Measurements from ENCODE around the gene PARP1.

PARP1 gene

GRCh38 chr1:226417350-226417749 is 9.5 kb upstream of the PARP1 start:
- no peak for DNase-seq (ENCODE audit: extremely low read depth, low read depth)
- no peak for TF ChIP-seq CTCF (IDR thresholded peaks at IDR 0.05; ENCODE audit: low read depth, low read length, missing control alignments)
- H3K4me3 ChIP-seq (replicated peaks; ENCODE audit: low read depth, low read length), result no peak overlapping the region

- no peak for DNase-seq (ENCODE audit: extremely low read depth, low read depth)
- no peak for TF ChIP-seq CTCF (IDR thresholded peaks at IDR 0.05; ENCODE audit: low read depth, low read length, missing control alignments)
Measured at GRCh38 chr1:226414098-226414698, 6.3 kb upstream of the PARP1 start.

GRCh38 chr1:226411619-226412018 is 3.7 kb upstream of the PARP1 start:
- H3K4me3 ChIP-seq (replicated peaks; ENCODE audit: low read depth, low read length), result no peak overlapping the region
- no peak for DNase-seq (ENCODE audit: extremely low read depth, low read depth)
- TF ChIP-seq CTCF (IDR thresholded peaks at IDR 0.05; ENCODE audit: low read depth, low read length, missing control alignments), result no peak

More at GRCh38 chr1:226414098-226414698, 6.3 kb upstream of the PARP1 start:
- H3K4me3 ChIP-seq (replicated peaks; ENCODE audit: low read depth, low read length), result no peak overlapping the region

GRCh38 chr1:226410958-226411357 is 3.1 kb upstream of the PARP1 start:
- DNase-seq (ENCODE audit: extremely low read depth, low read depth), result no peak
- H3K4me3 ChIP-seq (replicated peaks; ENCODE audit: low read depth, low read length), result no peak overlapping the region
- TF ChIP-seq CTCF (IDR thresholded peaks at IDR 0.05; ENCODE audit: low read depth, low read length, missing control alignments), result no peak

- TF ChIP-seq CTCF (IDR thresholded peaks at IDR 0.05; ENCODE audit: low read depth, low read length, missing control alignments), result no peak
- DNase-seq (ENCODE audit: extremely low read depth, low read depth), result no peak
- H3K4me3 ChIP-seq (replicated peaks; ENCODE audit: low read depth, low read length), result no peak overlapping the region
Measured at GRCh38 chr1:226409392-226409791, 1.5 kb upstream of the PARP1 start.

GRCh38 chr1:226408285-226409184 is 642 bp upstream of the PARP1 start:
- DNase-seq (ENCODE audit: extremely low read depth, low read depth), result no peak
- no peak for TF ChIP-seq CTCF (IDR thresholded peaks at IDR 0.05; ENCODE audit: low read depth, low read length, missing control alignments)
- peak overlapping the region; percentile 68 for H3K4me3 ChIP-seq (replicated peaks; ENCODE audit: low read depth, low read length)
